ENCODE results near the gene MED26.

DNA sequence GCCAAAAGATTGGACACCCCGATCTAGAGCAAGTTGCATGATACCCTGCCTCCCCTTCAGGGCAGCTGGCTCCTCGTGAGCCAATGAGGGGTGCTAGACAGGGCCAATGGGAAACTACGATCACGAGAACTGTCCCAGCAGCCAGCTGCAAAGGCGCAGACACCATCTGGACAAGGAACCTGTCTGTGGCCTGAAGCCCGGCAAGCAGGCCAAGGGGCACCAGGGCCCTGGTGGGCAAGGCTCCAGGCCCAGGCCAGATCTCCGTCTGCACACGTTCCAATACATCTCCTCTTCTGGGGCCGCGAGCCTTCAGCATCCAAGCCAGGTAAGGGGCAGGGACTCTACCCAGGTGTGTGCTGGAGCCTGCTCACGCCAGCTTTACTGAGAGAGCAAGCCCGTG, 20.2 kb downstream of the MED26 start:
- TF ChIP-seq EZH2 (IDR thresholded peaks at IDR 0.05) (no peak), POLR2AphosphoS5 (IDR thresholded peaks at IDR 0.05; ENCODE audit: borderline replicate concordance, low read depth, low read length) (no peak)

Measured in SK-N-MC (cell line).